H1 (cell line): ENCODE measurements around the gene SPAAR. TPM values are rescaled to one million over a fixed set of nuclear protein-coding genes. Genes with fewer than 3 reads are reported as not detected.
A peak's percentile ranks its signal among the peaks of the same experiment; 100 is the strongest.

Source experiments
- CTCF ChIA-PET: fragments of 300-600 bp; sonication (Branson Sonifier 250); formaldehyde crosslinking; loops from one replicate; lab custom pipeline; 2021; ENCODE audit not compliant: partially characterized antibody; lab: Charles Lee
- POLR2A ChIA-PET: fragments of 300-600 bp; sonication (Branson Sonifier 250); formaldehyde crosslinking; loops from one replicate; lab custom pipeline; 2021; ENCODE audit warnings: inconsistent platforms; ENCODE audit not compliant: partially characterized antibody; lab: Charles Lee
- DNase-seq, 2 experiments: peaks; one replicate each; pipeline versions ENCODE4 v3.0.0 to v3.0.0-alpha.2; 2010 to 2022; ENCODE audit warnings: low spot score in 2 of 2, low read depth in 1 of 2, mixed read lengths in 1 of 2
- FAIRE-seq: peaks from 2 replicates; lab custom pipeline; 2011; peaks lifted over from hg19 to GRCh38; lab: Jason Lieb, UNC
- H2AFZ ChIP-seq: 2 replicates; pipeline ENCODE4 v1.8.1; 2012; ENCODE audit warnings: low read length, inconsistent platforms
- H2AK5ac ChIP-seq: 2 replicates; pipeline ENCODE4 v1.6.1; 2013; ENCODE audit warnings: low read depth, low read length
- H2BK120ac ChIP-seq: replicated peaks from 2 replicates; pipeline ENCODE3; 2013; ENCODE audit warnings: low read depth, low read length, inconsistent platforms
- H2BK12ac ChIP-seq: 2 replicates; pipeline ENCODE4 v1.6.1; 2013; ENCODE audit warnings: low read depth, low read length
- H2BK15ac ChIP-seq: 2 replicates; pipeline ENCODE4 v1.6.1; 2013; ENCODE audit warnings: low read length
- H2BK20ac ChIP-seq: 2 replicates; pipeline ENCODE4 v1.6.1; 2013; ENCODE audit warnings: low read length
- H2BK5ac ChIP-seq: 2 replicates; pipeline ENCODE4 v1.6.1; 2013; ENCODE audit warnings: low read depth, low read length
- H3K14ac ChIP-seq: 2 replicates; pipeline ENCODE4 v1.6.1; 2013; ENCODE audit warnings: inconsistent platforms; ENCODE audit not compliant: insufficient read length
- H3K18ac ChIP-seq: 2 replicates; pipeline ENCODE4 v1.6.1; 2013; ENCODE audit warnings: low read length; ENCODE audit errors: extremely low read depth
- H3K23ac ChIP-seq: 2 replicates; pipeline ENCODE4 v1.6.1; 2013; ENCODE audit warnings: inconsistent platforms; ENCODE audit not compliant: insufficient read length
- H3K23me2 ChIP-seq: 2 replicates; pipeline ENCODE4 v1.6.1; 2013; ENCODE audit warnings: low read depth, low read length
- H3K27ac ChIP-seq: 2 replicates; pipeline ENCODE4 v1.6.1; 2011; ENCODE audit warnings: low read depth, low read length, inconsistent platforms
- H3K27me3 ChIP-seq, 4 experiments: replicated peaks in 1 of 4; 1 replicate in 1 of 4; 2 replicates in 3 of 4; pipeline versions ENCODE4 v1.6.1 to v1.8.1; 2011 to 2013; ENCODE audit warnings: low read length in 3 of 4, mild to moderate bottlenecking in 3 of 4, inconsistent platforms in 2 of 4, mixed read lengths in 2 of 4, moderate library complexity in 1 of 4; ENCODE audit not compliant: control insufficient read depth in 3 of 4, insufficient read depth in 3 of 4; ENCODE audit errors: extremely low read depth in 1 of 4
- H3K36me3 ChIP-seq, 4 experiments: 2 replicates each; pipeline versions ENCODE4 v1.6.1 to v1.8.1; 2011 to 2013; ENCODE audit warnings: mild to moderate bottlenecking in 4 of 4, low read length in 3 of 4, moderate library complexity in 2 of 4, control low read depth in 1 of 4, inconsistent platforms in 1 of 4; ENCODE audit not compliant: insufficient read depth in 4 of 4, control insufficient read depth in 2 of 4
- H3K4ac ChIP-seq: replicated peaks from 2 replicates; pipeline ENCODE3; 2013; ENCODE audit warnings: low read length, low read depth, mixed read lengths, inconsistent platforms; ENCODE audit not compliant: insufficient read length
- H3K4me1 ChIP-seq, 4 experiments: replicated peaks in 1 of 4; 1 replicate in 1 of 4; 2 replicates in 3 of 4; pipeline versions ENCODE4 v1.6.1 to v1.8.1; 2011 to 2013; ENCODE audit warnings: low read length in 3 of 4, inconsistent platforms in 2 of 4, mixed read lengths in 1 of 4; ENCODE audit not compliant: insufficient read depth in 4 of 4, control insufficient read depth in 3 of 4
- H3K4me2 ChIP-seq, 2 experiments: 2 replicates each; pipeline versions ENCODE4 v1.6.1 to v1.8.1; 2011 to 2013; ENCODE audit warnings: low read depth in 2 of 2, low read length in 2 of 2, control low read depth in 1 of 2, inconsistent platforms in 1 of 2, mild to moderate bottlenecking in 1 of 2; ENCODE audit not compliant: insufficient read depth in 1 of 2
- H3K4me3 ChIP-seq, 4 experiments: fragments of 200-600, 300-600 bp in 1 of 4; sonication (generic), shearing (Covaris generic), sonication (Bioruptor Twin) in 1 of 4; 2 replicates each; pipeline versions ENCODE4 v1.5.1 to v1.8.1; 2011 to 2016; ENCODE audit warnings: low read length in 4 of 4, low read depth in 3 of 4, control low read depth in 2 of 4, inconsistent platforms in 2 of 4, mild to moderate bottlenecking in 2 of 4, mixed read lengths in 1 of 4, moderate library complexity in 1 of 4; ENCODE audit not compliant: insufficient read depth in 2 of 4; ENCODE audit errors: extremely low read depth in 1 of 4
- H3K56ac ChIP-seq: replicated peaks from 2 replicates; pipeline ENCODE3; 2013; ENCODE audit warnings: low read depth, mild to moderate bottlenecking, mixed read lengths, low read length, inconsistent platforms; ENCODE audit not compliant: insufficient read length
- H3K79me1 ChIP-seq: 2 replicates; pipeline ENCODE4 v1.6.1; 2013; ENCODE audit warnings: low read depth, low read length, control low read depth
- H3K79me2 ChIP-seq, 2 experiments: 2 replicates each; pipeline versions ENCODE4 v1.6.1 to v1.8.1; 2012 to 2013; ENCODE audit warnings: low read length in 2 of 2, mild to moderate bottlenecking in 2 of 2, inconsistent platforms in 1 of 2; ENCODE audit not compliant: insufficient read depth in 2 of 2, control insufficient read depth in 1 of 2
- H3K9ac ChIP-seq, 4 experiments: replicated peaks in 1 of 4; 1 replicate in 1 of 4; 2 replicates in 3 of 4; pipeline versions ENCODE4 v1.6.1 to v1.8.1; 2011 to 2013; ENCODE audit warnings: low read depth in 3 of 4, low read length in 3 of 4, control low read depth in 2 of 4, mild to moderate bottlenecking in 2 of 4, moderate library complexity in 2 of 4, inconsistent platforms in 1 of 4; ENCODE audit errors: extremely low read depth in 1 of 4
- H3K9me3 ChIP-seq, 2 experiments: 2 replicates each; pipeline versions ENCODE4 v1.6.1 to v1.8.1; 2012 to 2013; ENCODE audit warnings: mild to moderate bottlenecking in 2 of 2, moderate library complexity in 2 of 2, control low read depth in 1 of 2, inconsistent platforms in 1 of 2, low read depth in 1 of 2, low read length in 1 of 2, mixed read lengths in 1 of 2; ENCODE audit not compliant: insufficient read depth in 2 of 2
- H4K20me1 ChIP-seq, 2 experiments: replicated peaks in 1 of 2; 2 replicates each; pipeline versions ENCODE3 to v1.8.1; 2011 to 2013; ENCODE audit warnings: inconsistent platforms in 2 of 2, low read length in 2 of 2, mild to moderate bottlenecking in 1 of 2; ENCODE audit not compliant: insufficient read depth in 2 of 2, control insufficient read depth in 1 of 2
- H4K5ac ChIP-seq: 2 replicates; pipeline ENCODE4 v1.6.1; 2013; ENCODE audit warnings: low read length, low read depth, mixed read lengths, inconsistent platforms; ENCODE audit not compliant: insufficient read length
- H4K8ac ChIP-seq: 2 replicates; pipeline ENCODE4 v1.8.0; 2013; ENCODE audit warnings: mild to moderate bottlenecking, moderate library complexity, low read length, inconsistent platforms; ENCODE audit not compliant: insufficient read depth; ENCODE audit errors: extremely low read depth
- H4K91ac ChIP-seq: replicated peaks from 2 replicates; pipeline ENCODE3; 2013; ENCODE audit warnings: low read length, mixed read lengths, inconsistent platforms; ENCODE audit not compliant: insufficient read length
- ASH2L ChIP-seq: fragments of 200-600, 300-600 bp; sonication (generic); IDR thresholded peaks from one replicate; pipeline ENCODE4 v1.7.1; 2017; ENCODE audit warnings: low read length
- BCL11A ChIP-seq, 2 experiments: IDR thresholded peaks; one replicate each; pipeline ENCODE4 v1.6.1; 2011; ENCODE audit warnings: low read depth in 2 of 2, low read length in 2 of 2, mild to moderate bottlenecking in 2 of 2
- CTBP2 ChIP-seq: IDR thresholded peaks from 2 replicates; pipeline ENCODE4 v1.7.0; 2011; ENCODE audit warnings: borderline replicate concordance, mild to moderate bottlenecking, moderate library complexity, mixed read lengths, low read length; ENCODE audit not compliant: insufficient read depth, insufficient read length
- NRF1 ChIP-seq: IDR thresholded peaks from 2 replicates; pipeline ENCODE4 v1.6.1; 2011; ENCODE audit warnings: mild to moderate bottlenecking, low read depth, low read length, improper control_type of control experiment
- RAD21 ChIP-seq, 2 experiments: IDR thresholded peaks in 1 of 2; conservative IDR thresholded peaks in 1 of 2; 2 replicates each; pipeline ENCODE4 v1.6.1; 2011; ENCODE audit warnings: low read depth in 2 of 2, low read length in 2 of 2, improper control_type of control experiment in 1 of 2, inconsistent platforms in 1 of 2, mild to moderate bottlenecking in 1 of 2, moderate library complexity in 1 of 2
- SIRT6 ChIP-seq: IDR thresholded peaks from one replicate; pipeline ENCODE4 v1.7.1; 2012; ENCODE audit warnings: low read length, inconsistent platforms
- YY1 ChIP-seq: IDR thresholded peaks from 2 replicates; pipeline ENCODE4 v1.6.1; 2011; ENCODE audit warnings: low read depth, mild to moderate bottlenecking, low read length
- WGBS, 2 experiments: shearing (Covaris generic) in 1 of 2; methylation state at CpG; one replicate each; pipeline versions ENCODE4 v1.1.6 to v1.1.7; 2013 to 2015; ENCODE audit warnings: low lambda C conversion rate in 2 of 2, mixed read lengths in 2 of 2, inconsistent platforms in 1 of 2, low coverage in 1 of 2, missing lambda C conversion rate in 1 of 2; ENCODE audit not compliant: insufficient replicate concordance in 2 of 2, insufficient coverage in 1 of 2, insufficient read length in 1 of 2; ENCODE audit errors: extremely low coverage in 1 of 2, missing lambda C conversion rate in 1 of 2; 5-methylcytosine and 5-hydroxymethylcytosine counted together
- polyA plus RNA-seq, 7 experiments: library from polyadenylated mRNA; depleted of rRNA in 3 of 7; stranded (reverse) in 5 of 7; unstranded in 2 of 7; fragments of >200 nt in 5 of 7; fragments of 200-250 nt in 2 of 7; gene quantifications; 1 replicate in 5 of 7; 2 replicates in 1 of 7; 4 replicates in 1 of 7; pipeline versions ENCODE4 v1.2.1 to v1.2.3, GENCODE V29; 2011 to 2013; ENCODE audit warnings: missing spikeins in 2 of 7, mixed read lengths in 2 of 7
- total RNA-seq: library from RNA; stranded (reverse); fragmentation: NEBNext Ultra II Directional; extraction: Animal tissue kit (Norgen Biotek cat#: 25700); gene quantifications from 2 replicates; pipeline ENCODE4 v1.2.1, GENCODE V29; 2021
- TF ChIP-seq, protein P1 (sequence below): IDR thresholded peaks from 2 replicates; pipeline ENCODE4 v1.6.1; 2012; ENCODE audit warnings: inconsistent platforms
- TF ChIP-seq, protein P2 (sequence below), 3 experiments: IDR thresholded peaks; 1 replicate in 2 of 3; 2 replicates in 1 of 3; pipeline versions ENCODE4 v1.5.1 to v1.6.1; 2011; ENCODE audit warnings: low read length in 3 of 3, mild to moderate bottlenecking in 3 of 3, inconsistent platforms in 2 of 3, low read depth in 1 of 3, moderate library complexity in 1 of 3; ENCODE audit not compliant: insufficient read depth in 1 of 3; ENCODE audit errors: control extremely low read depth in 1 of 3

Gene SPAAR
- total and polyA plus RNA-seq, 2 of the 8 experiments (the other 6 are each of a cell fraction or from before 2014, with no cell fraction given): 0.27 TPM; not detected in 1

- H3K4ac ChIP-seq: no peak overlapping the region
- 14% methylated on average over 4 of the region's 4 CpGs; no CpG with 5 or more reads in 1 of the 2 experiments for WGBS, 2 experiments
- H2AFZ ChIP-seq: no peak overlapping the region
- DNase-seq: peak; percentile 46 to 91
- no peak overlapping the region for H2BK15ac ChIP-seq
- no peak overlapping the region for H2BK12ac ChIP-seq
- no peaks in the 10 kb centered on the region for H3K79me1 ChIP-seq
- no peak overlapping the region for H2BK120ac ChIP-seq
- no peak overlapping the region for H3K23ac ChIP-seq
- no peak overlapping the region for H2BK20ac ChIP-seq
- H3K14ac ChIP-seq: no peak overlapping the region
- H3K36me3 ChIP-seq: no peaks in the 10 kb centered on the region
- H2AK5ac ChIP-seq: no peak overlapping the region
- H3K9ac ChIP-seq: no peak overlapping the region
- POLR2A ChIA-PET: interaction anchor here (0.9 to 1.4 kb wide), 3 partner anchors 53 to 92 kb away, joined by 3 to 4 read pairs (median 3); partner anchors contain the start of gene TMEM8B
- H3K79me2 ChIP-seq: no peaks in the 10 kb centered on the region
- FAIRE-seq: peak; percentile 90
- H4K91ac ChIP-seq: no peak overlapping the region
- H3K4me1 ChIP-seq: no peaks in the 10 kb centered on the region; a peak in 2 of 7 replicates
- no peaks in the 10 kb centered on the region for H4K20me1 ChIP-seq
- H3K56ac ChIP-seq: no peak overlapping the region
- no peak overlapping the region for H3K4me2 ChIP-seq
- no peak overlapping the region for H3K4me3 ChIP-seq
- CTCF ChIA-PET: interaction anchor here (0.8 to 6.5 kb wide), 28 partner anchors 10 to 222 kb away, joined by 3 to 78 read pairs (median 6); partner anchors contain the start of genes FAM221B, HINT2, NPR2 and OR13J1
- H2BK5ac ChIP-seq: no peak overlapping the region
- no peak overlapping the region for H4K8ac ChIP-seq
- no peak overlapping the region for H4K5ac ChIP-seq
- no peak overlapping the region for H3K27ac ChIP-seq
- H3K9me3 ChIP-seq: no peaks in the 10 kb centered on the region
- H3K18ac ChIP-seq: no peak overlapping the region
- no peaks in the 10 kb centered on the region for H3K23me2 ChIP-seq
- no peaks in the 10 kb centered on the region for H3K27me3 ChIP-seq
- TF ChIP-seq CTBP2 (no peak), RAD21 (IDR thresholded peaks at IDR 0.05 in 1 of 2, conservative IDR thresholded peaks at IDR 0.05 in 1 of 2; ENCODE audit: low read depth in 2 of 2, low read length in 2 of 2) (peak; percentile 83 to 91), BCL11A (IDR thresholded peaks at IDR 0.05; ENCODE audit: low read depth in 2 of 2, low read length in 2 of 2) (no peak), ASH2L (no peak), YY1 (0 out of 2 replicates have a peak, but pooled peaks have one; percentile 32), NRF1 (no peak), SIRT6 (no peak)
- TF ChIP-seq, protein P1, sequence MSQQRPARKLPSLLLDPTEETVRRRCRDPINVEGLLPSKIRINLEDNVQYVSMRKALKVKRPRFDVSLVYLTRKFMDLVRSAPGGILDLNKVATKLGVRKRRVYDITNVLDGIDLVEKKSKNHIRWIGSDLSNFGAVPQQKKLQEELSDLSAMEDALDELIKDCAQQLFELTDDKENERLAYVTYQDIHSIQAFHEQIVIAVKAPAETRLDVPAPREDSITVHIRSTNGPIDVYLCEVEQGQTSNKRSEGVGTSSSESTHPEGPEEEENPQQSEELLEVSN: no peak
- TF ChIP-seq, protein P2, sequence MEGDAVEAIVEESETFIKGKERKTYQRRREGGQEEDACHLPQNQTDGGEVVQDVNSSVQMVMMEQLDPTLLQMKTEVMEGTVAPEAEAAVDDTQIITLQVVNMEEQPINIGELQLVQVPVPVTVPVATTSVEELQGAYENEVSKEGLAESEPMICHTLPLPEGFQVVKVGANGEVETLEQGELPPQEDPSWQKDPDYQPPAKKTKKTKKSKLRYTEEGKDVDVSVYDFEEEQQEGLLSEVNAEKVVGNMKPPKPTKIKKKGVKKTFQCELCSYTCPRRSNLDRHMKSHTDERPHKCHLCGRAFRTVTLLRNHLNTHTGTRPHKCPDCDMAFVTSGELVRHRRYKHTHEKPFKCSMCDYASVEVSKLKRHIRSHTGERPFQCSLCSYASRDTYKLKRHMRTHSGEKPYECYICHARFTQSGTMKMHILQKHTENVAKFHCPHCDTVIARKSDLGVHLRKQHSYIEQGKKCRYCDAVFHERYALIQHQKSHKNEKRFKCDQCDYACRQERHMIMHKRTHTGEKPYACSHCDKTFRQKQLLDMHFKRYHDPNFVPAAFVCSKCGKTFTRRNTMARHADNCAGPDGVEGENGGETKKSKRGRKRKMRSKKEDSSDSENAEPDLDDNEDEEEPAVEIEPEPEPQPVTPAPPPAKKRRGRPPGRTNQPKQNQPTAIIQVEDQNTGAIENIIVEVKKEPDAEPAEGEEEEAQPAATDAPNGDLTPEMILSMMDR (IDR thresholded peaks at IDR 0.05; ENCODE audit: control extremely low read depth in 1 of 3, insufficient read depth in 1 of 3, low read depth in 1 of 3, low read length in 3 of 3): peak; percentile 92 to 96 (median 95)
Observed at GRCh38 chr9:35882263-35882848, 26.9 kb upstream of the SPAAR start.
